GM12865 (cell line): ENCODE results near the gene EMB.
A peak's percentile ranks its signal among the peaks of the same experiment; 100 is the strongest.
"Not testable (repeated sequence)": the region's sequence is repeated elsewhere in the genome, so short reads cannot be mapped to it uniquely, and the experiment has no call there.

Experiments
- DNase-seq: peaks from one replicate; pipeline ENCODE4 v3.0.0; 2010; ENCODE audit warnings: low read depth
- H3K4me3 ChIP-seq: 2 replicates; pipeline ENCODE4 v1.5.1; 2011; ENCODE audit warnings: mild to moderate bottlenecking, low read depth, low read length, control low read depth
- CTCF ChIP-seq: IDR thresholded peaks from 2 replicates; pipeline ENCODE4 v1.5.1; 2011; ENCODE audit warnings: low read length, control low read depth, low read depth, inconsistent platforms; ENCODE audit not compliant: insufficient read depth; ENCODE audit errors: missing control alignments

Gene EMB

GRCh38 chr5:50440651-50441492 is at the start of gene EMB:
EMB (minus strand) TSS chr5:50441288; CDS start chr5:50441151, 137 bp downstream.
- TF ChIP-seq CTCF, result peak; percentile 26
- peak within 1 kb of the TSS; percentile 55 for H3K4me3 ChIP-seq
- DNase-seq, result peak; percentile 71

GRCh38 chr5:50489491-50489890 is 48.4 kb upstream of the EMB start:
- not testable (repeated sequence) for DNase-seq, H3K4me3 ChIP-seq

- not testable (repeated sequence) for DNase-seq, H3K4me3 ChIP-seq
These were observed 37.7 kb upstream of the EMB start for GRCh38 chr5:50478790-50479189.

- no peak overlapping the region for H3K4me3 ChIP-seq
- TF ChIP-seq CTCF, result no peak
- DNase-seq, result peak; percentile 48
These were observed 35.5 kb upstream of the EMB start for GRCh38 chr5:50476549-50476948.

GRCh38 chr5:50465015-50465414 is 23.9 kb upstream of the EMB start:
- H3K4me3 ChIP-seq, DNase-seq: not testable (repeated sequence)

- TF ChIP-seq CTCF, result no peak
- H3K4me3 ChIP-seq, result no peak overlapping the region
- DNase-seq, result no peak
These were observed 22.6 kb upstream of the EMB start for GRCh38 chr5:50463726-50464125.

GRCh38 chr5:50463047-50463446 is 22.0 kb upstream of the EMB start:
- TF ChIP-seq CTCF, result no peak
- DNase-seq, result no peak

GRCh38 chr5:50462579-50462978 is 21.5 kb upstream of the EMB start:
- not testable (repeated sequence) for H3K4me3 ChIP-seq, DNase-seq

More at GRCh38 chr5:50463047-50463446, 22.0 kb upstream of the EMB start:
- H3K4me3 ChIP-seq, result no peak overlapping the region

- not testable (repeated sequence) for DNase-seq, H3K4me3 ChIP-seq
These were observed 17.3 kb upstream of the EMB start for GRCh38 chr5:50458372-50458771.

GRCh38 chr5:50449241-50449640 is 8.2 kb upstream of the EMB start:
- H3K4me3 ChIP-seq, DNase-seq: not testable (repeated sequence)
